OCI-LY7 (cell line): ENCODE data around the gene AFF3. TPM values are rescaled to one million over a fixed set of nuclear protein-coding genes. Genes with fewer than 3 reads are reported as not detected.

Experiments
- BruUV-seq: library from RNA; stranded (reverse); fragments of 400-500 nt; replicated peaks from 2 replicates; lab custom pipeline; 2021; lab: Mats Ljungman, UMichigan
- CTCF ChIA-PET: fragments of 300-600 bp; sonication (Branson Sonifier 250); formaldehyde crosslinking; loops from one replicate; lab custom pipeline; 2022; ENCODE audit warnings: antibody characterized with exemption; ENCODE audit not compliant: unreplicated experiment; lab: Charles Lee
- POLR2A ChIA-PET: fragments of 300-600 bp; sonication (Branson Sonifier 250); formaldehyde crosslinking; loops from one replicate; lab custom pipeline; 2022; ENCODE audit warnings: antibody characterized with exemption; lab: Charles Lee
- DNase-seq: peaks from one replicate; pipeline ENCODE4 v3.0.0-alpha.2; 2015; ENCODE audit warnings: low spot score
- H2AFZ ChIP-seq: fragments of 200-600 bp; sonication (generic), shearing (Covaris generic); 2 replicates; pipeline ENCODE4 v1.6.1; 2014; ENCODE audit warnings: mild to moderate bottlenecking, antibody characterized with exemption, low read length, moderate library complexity
- H3K27ac ChIP-seq: fragments of 200-600 bp; sonication (generic); 2 replicates; pipeline ENCODE4 v1.5.1; 2014; ENCODE audit warnings: mixed run types, low read depth, mild to moderate bottlenecking, moderate library complexity, low read length, inconsistent platforms; ENCODE audit not compliant: poor library complexity, severe bottlenecking
- H3K36me3 ChIP-seq: fragments of 200-600 bp; sonication (generic); 2 replicates; pipeline ENCODE4 v1.6.1; 2014; ENCODE audit warnings: mild to moderate bottlenecking, antibody characterized with exemption, low read length, moderate library complexity, mixed read lengths; ENCODE audit not compliant: insufficient read depth
- H3K4me1 ChIP-seq: fragments of 200-600 bp; sonication (generic); 2 replicates; pipeline ENCODE4 v1.5.1; 2014; ENCODE audit warnings: mild to moderate bottlenecking, low read length; ENCODE audit not compliant: insufficient read depth, poor library complexity, severe bottlenecking
- H3K4me2 ChIP-seq: fragments of 200-600 bp; sonication (generic); 2 replicates; pipeline ENCODE4 v1.6.1; 2014; ENCODE audit warnings: mild to moderate bottlenecking, low read length
- H3K4me3 ChIP-seq: fragments of 200-600 bp; sonication (generic); 2 replicates; pipeline ENCODE4 v1.5.1; 2014; ENCODE audit warnings: mild to moderate bottlenecking, low read depth, low read length; ENCODE audit not compliant: poor library complexity, severe bottlenecking
- H3K79me2 ChIP-seq: fragments of 200-600 bp; sonication (generic); 2 replicates; pipeline ENCODE4 v1.6.1; 2016; ENCODE audit warnings: low read depth, mild to moderate bottlenecking, low read length, moderate library complexity, mixed read lengths; ENCODE audit not compliant: insufficient read depth
- H3K9me2 ChIP-seq: fragments of 200-600 bp; sonication (generic); 2 replicates; pipeline ENCODE4 v1.6.1; 2016; ENCODE audit warnings: mild to moderate bottlenecking, low read length, mixed read lengths; ENCODE audit not compliant: insufficient read depth
- H3K9me3 ChIP-seq: fragments of 200-600 bp; sonication (generic); 2 replicates; pipeline ENCODE4 v1.6.1; 2014; ENCODE audit warnings: mild to moderate bottlenecking, mixed run types, low read length, mixed read lengths
- H4K20me1 ChIP-seq: fragments of 200-600 bp; sonication (generic); 2 replicates; pipeline ENCODE4 v1.6.1; 2014; ENCODE audit warnings: mild to moderate bottlenecking, antibody characterized with exemption, low read length, moderate library complexity, mixed read lengths; ENCODE audit not compliant: insufficient read depth
- CTCF ChIP-seq: fragments of 200-600 bp; sonication (generic); conservative IDR thresholded peaks from 2 replicates; pipeline ENCODE4 v1.5.1; 2014; ENCODE audit warnings: mild to moderate bottlenecking, antibody characterized with exemption, low read length, moderate library complexity, mixed read lengths
- EZH2phosphoT487 ChIP-seq: fragments of 200-600 bp; sonication (generic); IDR thresholded peaks from 2 replicates; pipeline ENCODE4 v1.6.1; 2018; ENCODE audit warnings: low read depth, borderline replicate concordance, mild to moderate bottlenecking, mixed run types, antibody characterized with exemption, low read length, moderate library complexity, mixed read lengths
- intact Hi-C: fragments of 100-400 bp; cut with micrococcal nuclease; formaldehyde crosslinking; loops from one replicate; pipeline ENCODE4 v1.10.0; 2022; ENCODE audit not compliant: unreplicated experiment
- total RNA-seq, 2 experiments: library from RNA; depleted of rRNA in 1 of 2; stranded (reverse); fragments of >200 nt in 1 of 2; shearing (Covaris generic) in 1 of 2; gene quantifications; 2 replicates each; pipeline ENCODE4 v1.2.3, GENCODE V29; 2014 to 2022

AFF3 gene
- total RNA-seq, 2 experiments from 2014 or later: 131 to 133 TPM

- no peak for TF ChIP-seq CTCF
- TF ChIP-seq EZH2phosphoT487: no peak
- no peak overlapping the region for H2AFZ ChIP-seq
- BruUV-seq: no TSS peak
- H3K9me3 ChIP-seq: no peaks in the 10 kb centered on the region
- H3K79me2 ChIP-seq: peaks cover 9% of the 10 kb centered on the region; the same call in 1 of the 2 replicates
- peak overlapping the region; percentile 64 for H3K4me2 ChIP-seq
- H3K36me3 ChIP-seq: peaks cover 12% of the 10 kb centered on the region; the same call in 1 of the 2 replicates
- H3K4me1 ChIP-seq: peaks cover 68% of the 10 kb centered on the region
- ChIA-PET POLR2A (interaction anchor here (0.6 to 1.5 kb wide), 3 partner anchors 9 to 64 kb away, joined by 3 read pairs; no protein-coding TSS in a partner anchor), CTCF (no interaction called here)
- H3K4me3 ChIP-seq: peak overlapping the region; percentile 39
- no peak overlapping the region for H3K27ac ChIP-seq
- H4K20me1 ChIP-seq: no peaks in the 10 kb centered on the region
- no peaks in the 10 kb centered on the region for H3K9me2 ChIP-seq
- no peak for DNase-seq
- intact Hi-C loops: no loop called here
Measured at GRCh38 chr2:99878581-99879350, 263.6 kb downstream of the AFF3 start.

GRCh38 chr2:99877963-99878362 is 264.4 kb downstream of the AFF3 start:
- peak overlapping the region; percentile 27 for H3K27ac ChIP-seq
- peak overlapping the region; percentile 39 for H3K4me3 ChIP-seq
- BruUV-seq: no TSS peak
- no peaks in the 10 kb centered on the region for H4K20me1 ChIP-seq
- intact Hi-C loops: no loop called here
- H3K9me3 ChIP-seq: no peaks in the 10 kb centered on the region
- ChIA-PET CTCF (no interaction called here), POLR2A (no interaction called here)
- peak overlapping the region; percentile 64 for H3K4me2 ChIP-seq
- H3K79me2 ChIP-seq: peaks cover 9% of the 10 kb centered on the region; the same call in 1 of the 2 replicates
- H3K36me3 ChIP-seq: peaks cover 12% of the 10 kb centered on the region; the same call in 1 of the 2 replicates
- H3K9me2 ChIP-seq: no peaks in the 10 kb centered on the region
- DNase-seq: peak; percentile 52
- TF ChIP-seq EZH2phosphoT487: no peak
- H2AFZ ChIP-seq: no peak overlapping the region
- peaks cover 60% of the 10 kb centered on the region for H3K4me1 ChIP-seq

- Histone ChIP-seq H3K79me2 (peaks cover 9% of the 10 kb centered on the region; the same call in 1 of the 2 replicates), H3K9me3 (no peaks in the 10 kb centered on the region), H3K4me1 (peaks cover 50% of the 10 kb centered on the region), H3K36me3 (peaks cover 12% of the 10 kb centered on the region; the same call in 1 of the 2 replicates), H3K4me2 (peak overlapping the region; percentile 64; the same call in 1 of the 2 replicates), H3K4me3 (no peak overlapping the region), H3K27ac (no peak overlapping the region), H3K9me2 (no peaks in the 10 kb centered on the region), H4K20me1 (no peaks in the 10 kb centered on the region), H2AFZ (no peak overlapping the region)
- TF ChIP-seq EZH2phosphoT487 (no peak), CTCF (no peak)
- no peak for DNase-seq
- CTCF ChIA-PET: no interaction called here
- POLR2A ChIA-PET: no interaction called here
- no TSS peak for BruUV-seq
- intact Hi-C loops: no loop called here
Measured at GRCh38 chr2:99876956-99877355, 265.4 kb downstream of the AFF3 start.
